GM23338 (cell line): Measurements from ENCODE around the gene XRCC4. TPM values are rescaled to one million over a fixed set of nuclear protein-coding genes. Genes with fewer than 3 reads are reported as not detected.

ENCODE experiments used
- ATAC-seq: fragments of 200-7000 bp; cut with Tn5 transposase; 3 replicates; pipeline ENCODE4 v1.9.1; 2020
- DNase-seq: peaks from one replicate; pipeline ENCODE4 v3.0.0-alpha.2; 2015; ENCODE audit warnings: low spot score
- H2AFZ ChIP-seq: fragments of 200-600 bp; sonication (generic); 2 replicates; pipeline ENCODE4 v1.8.0; 2016; ENCODE audit warnings: antibody characterized with exemption, mild to moderate bottlenecking, moderate library complexity
- H3F3A ChIP-seq: fragments of 200-600 bp; sonication (generic); replicated peaks from 2 replicates; pipeline ENCODE4 v1.8.0; 2017; ENCODE audit warnings: antibody characterized with exemption, mixed run types, low read depth
- H3K27ac ChIP-seq: fragments of 200-600 bp; sonication (generic); 2 replicates; pipeline ENCODE4 v1.6.1; 2016; ENCODE audit warnings: low read depth
- H3K27me3 ChIP-seq: fragments of 200-600 bp; sonication (generic); 2 replicates; pipeline ENCODE4 v1.8.0; 2016; ENCODE audit warnings: mild to moderate bottlenecking, mixed run types, moderate library complexity; ENCODE audit not compliant: insufficient read depth
- H3K36me3 ChIP-seq: fragments of 200-600 bp; sonication (generic); 2 replicates; pipeline ENCODE4 v1.8.0; 2016; ENCODE audit warnings: mild to moderate bottlenecking; ENCODE audit not compliant: insufficient read depth
- H3K4me1 ChIP-seq: fragments of 200-600 bp; sonication (generic); 2 replicates; pipeline ENCODE4 v1.8.0; 2016; ENCODE audit warnings: mild to moderate bottlenecking, moderate library complexity; ENCODE audit not compliant: insufficient read depth
- H3K4me2 ChIP-seq: fragments of 200-600 bp; sonication (generic); 2 replicates; pipeline ENCODE4 v1.7.1; 2017; ENCODE audit warnings: mixed run types
- H3K4me3 ChIP-seq: fragments of 200-600 bp; sonication (generic); 2 replicates; pipeline ENCODE4 v1.6.1; 2016; ENCODE audit warnings: mixed run types
- H3K79me2 ChIP-seq: fragments of 200-600 bp; sonication (generic); replicated peaks from 2 replicates; pipeline ENCODE4 v1.8.0; 2017; ENCODE audit warnings: mild to moderate bottlenecking; ENCODE audit not compliant: insufficient read depth
- H3K9me2 ChIP-seq: fragments of 200-600 bp; sonication (generic); 2 replicates; pipeline ENCODE4 v1.8.0; 2017; ENCODE audit not compliant: insufficient read depth
- H4K20me1 ChIP-seq: fragments of 200-600 bp; sonication (generic); replicated peaks from 2 replicates; pipeline ENCODE4 v1.8.0; 2017; ENCODE audit warnings: mild to moderate bottlenecking; ENCODE audit not compliant: insufficient read depth
- H3K27ac Mint-ChIP-seq: 2 replicates; pipeline ENCODE4 v1.8.0; 2020; ENCODE audit warnings: inconsistent platforms, mild to moderate bottlenecking, moderate library complexity, mixed read lengths
- H3K27me3 Mint-ChIP-seq: 3 replicates; pipeline ENCODE4 v1.8.0; 2022; ENCODE audit warnings: low read depth, mild to moderate bottlenecking, moderate library complexity, mixed read lengths, inconsistent platforms; ENCODE audit not compliant: insufficient read depth, poor library complexity
- H3K36me3 Mint-ChIP-seq: 3 replicates; pipeline ENCODE4 v1.8.0; 2021; ENCODE audit warnings: low read depth, mild to moderate bottlenecking, inconsistent platforms, moderate library complexity, mixed read lengths
- H3K4me1 Mint-ChIP-seq: 3 replicates; pipeline ENCODE4 v1.8.0; 2020; ENCODE audit warnings: mild to moderate bottlenecking, inconsistent platforms, mixed read lengths
- H3K4me3 Mint-ChIP-seq: 3 replicates; pipeline ENCODE4 v1.8.0; 2021; ENCODE audit warnings: moderate library complexity, mild to moderate bottlenecking, inconsistent platforms, mixed read lengths
- H3K9me3 Mint-ChIP-seq: 3 replicates; pipeline ENCODE4 v1.8.0; 2020; ENCODE audit warnings: moderate library complexity, mild to moderate bottlenecking, inconsistent platforms, mixed read lengths
- EZH2phosphoT487 ChIP-seq: fragments of 200-600 bp; sonication (generic); IDR thresholded peaks from one replicate; pipeline ENCODE4 v1.8.1; 2018; ENCODE audit warnings: antibody characterized with exemption; ENCODE audit not compliant: unreplicated experiment
- NANOG ChIP-seq: IDR thresholded peaks from 2 replicates; pipeline ENCODE4 v1.6.1; 2016; ENCODE audit warnings: antibody characterized with exemption, borderline replicate concordance
- polyA plus RNA-seq: library from polyadenylated mRNA; unstranded; fragments of >200 nt; fragmentation: Nextera tagmentation; extraction: Ambion mirVana; gene quantifications from 2 replicates; pipeline ENCODE4 v1.2.1, GENCODE V29; 2016
- total RNA-seq: library from RNA; depleted of rRNA; stranded (reverse); fragments of >200 nt; shearing (Covaris generic); gene quantifications from 2 replicates; pipeline ENCODE4 v1.2.3, GENCODE V29; 2014
- TF ChIP-seq, protein P1 (sequence below): fragments of 250-450 bp; sonication (Bioruptor Pico); IDR thresholded peaks from 2 replicates; pipeline ENCODE4 v1.5.0; 2020; ENCODE audit warnings: mild to moderate bottlenecking, moderate library complexity
- TF ChIP-seq, protein P2 (sequence below): IDR thresholded peaks from 2 replicates; pipeline ENCODE4 v1.6.1; 2016; ENCODE audit warnings: antibody characterized with exemption
- TF ChIP-seq, protein P3 (sequence below), 2 experiments: fragments of 200-600 bp in 1 of 2; sonication (generic) in 1 of 2; conservative IDR thresholded peaks; 2 replicates each; pipeline versions ENCODE4 v1.5.1 to v1.6.1; 2016 to 2017; ENCODE audit warnings: antibody characterized with exemption in 2 of 2, low read depth in 2 of 2, mild to moderate bottlenecking in 2 of 2, moderate library complexity in 1 of 2

The XRCC4 gene
- total and polyA plus RNA-seq, 2 experiments from 2014 or later: 11.5 to 22.4 TPM

DNA sequence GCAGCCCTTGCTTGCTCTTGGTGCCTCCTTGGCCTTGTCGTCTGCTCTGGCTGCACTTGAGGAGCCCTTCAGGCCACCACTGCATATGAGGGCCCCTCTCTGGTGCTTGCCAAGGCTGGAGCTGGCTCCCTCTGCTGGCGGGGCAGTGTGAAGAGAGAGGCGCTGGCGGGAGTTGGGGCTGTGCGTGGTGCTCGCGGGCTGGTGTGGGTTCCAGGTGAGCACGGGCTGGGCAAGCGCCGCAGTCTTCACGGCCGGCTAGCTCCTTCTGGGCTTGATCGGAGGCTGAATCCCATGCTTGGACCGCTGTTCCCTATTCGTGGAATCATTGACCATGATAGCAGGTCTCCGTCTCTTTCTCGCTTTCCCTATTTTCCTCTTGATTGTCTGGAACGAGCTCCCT, 56.5 kb downstream of the XRCC4 start (continued):
- TF ChIP-seq, protein P1, sequence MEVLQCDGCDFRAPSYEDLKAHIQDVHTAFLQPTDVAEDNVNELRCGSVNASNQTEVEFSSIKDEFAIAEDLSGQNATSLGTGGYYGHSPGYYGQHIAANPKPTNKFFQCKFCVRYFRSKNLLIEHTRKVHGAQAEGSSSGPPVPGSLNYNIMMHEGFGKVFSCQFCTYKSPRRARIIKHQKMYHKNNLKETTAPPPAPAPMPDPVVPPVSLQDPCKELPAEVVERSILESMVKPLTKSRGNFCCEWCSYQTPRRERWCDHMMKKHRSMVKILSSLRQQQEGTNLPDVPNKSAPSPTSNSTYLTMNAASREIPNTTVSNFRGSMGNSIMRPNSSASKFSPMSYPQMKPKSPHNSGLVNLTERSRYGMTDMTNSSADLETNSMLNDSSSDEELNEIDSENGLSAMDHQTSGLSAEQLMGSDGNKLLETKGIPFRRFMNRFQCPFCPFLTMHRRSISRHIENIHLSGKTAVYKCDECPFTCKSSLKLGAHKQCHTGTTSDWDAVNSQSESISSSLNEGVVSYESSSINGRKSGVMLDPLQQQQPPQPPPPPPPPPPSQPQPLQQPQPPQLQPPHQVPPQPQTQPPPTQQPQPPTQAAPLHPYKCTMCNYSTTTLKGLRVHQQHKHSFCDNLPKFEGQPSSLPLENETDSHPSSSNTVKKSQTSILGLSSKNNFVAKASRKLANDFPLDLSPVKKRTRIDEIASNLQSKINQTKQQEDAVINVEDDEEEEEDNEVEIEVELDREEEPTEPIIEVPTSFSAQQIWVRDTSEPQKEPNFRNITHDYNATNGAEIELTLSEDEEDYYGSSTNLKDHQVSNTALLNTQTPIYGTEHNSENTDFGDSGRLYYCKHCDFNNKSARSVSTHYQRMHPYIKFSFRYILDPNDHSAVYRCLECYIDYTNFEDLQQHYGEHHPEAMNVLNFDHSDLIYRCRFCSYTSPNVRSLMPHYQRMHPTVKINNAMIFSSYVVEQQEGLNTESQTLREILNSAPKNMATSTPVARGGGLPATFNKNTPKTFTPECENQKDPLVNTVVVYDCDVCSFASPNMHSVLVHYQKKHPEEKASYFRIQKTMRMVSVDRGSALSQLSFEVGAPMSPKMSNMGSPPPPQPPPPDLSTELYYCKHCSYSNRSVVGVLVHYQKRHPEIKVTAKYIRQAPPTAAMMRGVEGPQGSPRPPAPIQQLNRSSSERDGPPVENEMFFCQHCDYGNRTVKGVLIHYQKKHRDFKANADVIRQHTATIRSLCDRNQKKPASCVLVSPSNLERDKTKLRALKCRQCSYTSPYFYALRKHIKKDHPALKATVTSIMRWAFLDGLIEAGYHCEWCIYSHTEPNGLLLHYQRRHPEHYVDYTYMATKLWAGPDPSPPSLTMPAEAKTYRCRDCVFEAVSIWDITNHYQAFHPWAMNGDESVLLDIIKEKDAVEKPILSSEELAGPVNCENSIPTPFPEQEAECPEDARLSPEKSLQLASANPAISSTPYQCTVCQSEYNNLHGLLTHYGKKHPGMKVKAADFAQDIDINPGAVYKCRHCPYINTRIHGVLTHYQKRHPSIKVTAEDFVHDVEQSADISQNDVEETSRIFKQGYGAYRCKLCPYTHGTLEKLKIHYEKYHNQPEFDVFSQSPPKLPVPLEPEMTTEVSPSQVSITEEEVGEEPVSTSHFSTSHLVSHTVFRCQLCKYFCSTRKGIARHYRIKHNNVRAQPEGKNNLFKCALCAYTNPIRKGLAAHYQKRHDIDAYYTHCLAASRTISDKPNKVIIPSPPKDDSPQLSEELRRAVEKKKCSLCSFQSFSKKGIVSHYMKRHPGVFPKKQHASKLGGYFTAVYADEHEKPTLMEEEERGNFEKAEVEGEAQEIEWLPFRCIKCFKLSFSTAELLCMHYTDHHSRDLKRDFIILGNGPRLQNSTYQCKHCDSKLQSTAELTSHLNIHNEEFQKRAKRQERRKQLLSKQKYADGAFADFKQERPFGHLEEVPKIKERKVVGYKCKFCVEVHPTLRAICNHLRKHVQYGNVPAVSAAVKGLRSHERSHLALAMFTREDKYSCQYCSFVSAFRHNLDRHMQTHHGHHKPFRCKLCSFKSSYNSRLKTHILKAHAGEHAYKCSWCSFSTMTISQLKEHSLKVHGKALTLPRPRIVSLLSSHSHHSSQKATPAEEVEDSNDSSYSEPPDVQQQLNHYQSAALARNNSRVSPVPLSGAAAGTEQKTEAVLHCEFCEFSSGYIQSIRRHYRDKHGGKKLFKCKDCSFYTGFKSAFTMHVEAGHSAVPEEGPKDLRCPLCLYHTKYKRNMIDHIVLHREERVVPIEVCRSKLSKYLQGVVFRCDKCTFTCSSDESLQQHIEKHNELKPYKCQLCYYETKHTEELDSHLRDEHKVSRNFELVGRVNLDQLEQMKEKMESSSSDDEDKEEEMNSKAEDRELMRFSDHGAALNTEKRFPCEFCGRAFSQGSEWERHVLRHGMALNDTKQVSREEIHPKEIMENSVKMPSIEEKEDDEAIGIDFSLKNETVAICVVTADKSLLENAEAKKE (CRISPR knock-in tag): no peak
- TF ChIP-seq, protein P2, sequence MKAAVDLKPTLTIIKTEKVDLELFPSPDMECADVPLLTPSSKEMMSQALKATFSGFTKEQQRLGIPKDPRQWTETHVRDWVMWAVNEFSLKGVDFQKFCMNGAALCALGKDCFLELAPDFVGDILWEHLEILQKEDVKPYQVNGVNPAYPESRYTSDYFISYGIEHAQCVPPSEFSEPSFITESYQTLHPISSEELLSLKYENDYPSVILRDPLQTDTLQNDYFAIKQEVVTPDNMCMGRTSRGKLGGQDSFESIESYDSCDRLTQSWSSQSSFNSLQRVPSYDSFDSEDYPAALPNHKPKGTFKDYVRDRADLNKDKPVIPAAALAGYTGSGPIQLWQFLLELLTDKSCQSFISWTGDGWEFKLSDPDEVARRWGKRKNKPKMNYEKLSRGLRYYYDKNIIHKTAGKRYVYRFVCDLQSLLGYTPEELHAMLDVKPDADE: no peak

DNA sequence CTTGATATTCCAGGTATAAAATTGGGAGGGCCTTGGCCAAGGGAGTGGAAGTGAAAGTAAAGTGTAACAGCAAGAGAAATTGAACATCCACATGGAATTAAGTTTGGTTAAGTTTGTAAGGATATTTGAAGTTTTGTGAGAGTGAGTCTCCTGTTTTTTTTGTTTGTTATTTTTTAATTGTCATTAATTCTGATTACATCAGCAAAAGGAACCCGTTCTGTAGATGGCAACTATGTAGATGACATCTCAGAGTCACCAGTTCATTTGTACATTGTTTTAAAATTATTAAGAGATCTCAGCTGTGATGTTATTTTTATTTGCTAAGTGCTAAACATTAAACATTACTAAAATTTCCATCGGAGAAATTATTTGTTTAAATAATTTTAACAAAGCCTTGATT, 65.2 kb downstream of the XRCC4 start:
- ATAC-seq (no peak), DNase-seq (no peak)
- Mint-ChIP-seq H3K9me3 (no peaks in the 10 kb centered on the region), H3K4me3 (no peak overlapping the region), H3K36me3 (no peaks in the 10 kb centered on the region; the same call in 2 of the 3 replicates), H3K27ac (no peak overlapping the region), H3K27me3 (no peaks in the 10 kb centered on the region), H3K4me1 (no peaks in the 10 kb centered on the region)
- Histone ChIP-seq H4K20me1 (no peaks in the 10 kb centered on the region), H3K9me2 (no peaks in the 10 kb centered on the region), H3F3A (no peaks in the 10 kb centered on the region), H3K4me1 (no peaks in the 10 kb centered on the region), H3K79me2 (no peaks in the 10 kb centered on the region), H3K4me2 (no peak overlapping the region), H3K27me3 (no peaks in the 10 kb centered on the region), H3K27ac (no peak overlapping the region), H2AFZ (no peak overlapping the region), H3K36me3 (no peaks in the 10 kb centered on the region), H3K4me3 (no peak overlapping the region)
- TF ChIP-seq NANOG (no peak), EZH2phosphoT487 (no peak)
- TF ChIP-seq, protein P3, sequence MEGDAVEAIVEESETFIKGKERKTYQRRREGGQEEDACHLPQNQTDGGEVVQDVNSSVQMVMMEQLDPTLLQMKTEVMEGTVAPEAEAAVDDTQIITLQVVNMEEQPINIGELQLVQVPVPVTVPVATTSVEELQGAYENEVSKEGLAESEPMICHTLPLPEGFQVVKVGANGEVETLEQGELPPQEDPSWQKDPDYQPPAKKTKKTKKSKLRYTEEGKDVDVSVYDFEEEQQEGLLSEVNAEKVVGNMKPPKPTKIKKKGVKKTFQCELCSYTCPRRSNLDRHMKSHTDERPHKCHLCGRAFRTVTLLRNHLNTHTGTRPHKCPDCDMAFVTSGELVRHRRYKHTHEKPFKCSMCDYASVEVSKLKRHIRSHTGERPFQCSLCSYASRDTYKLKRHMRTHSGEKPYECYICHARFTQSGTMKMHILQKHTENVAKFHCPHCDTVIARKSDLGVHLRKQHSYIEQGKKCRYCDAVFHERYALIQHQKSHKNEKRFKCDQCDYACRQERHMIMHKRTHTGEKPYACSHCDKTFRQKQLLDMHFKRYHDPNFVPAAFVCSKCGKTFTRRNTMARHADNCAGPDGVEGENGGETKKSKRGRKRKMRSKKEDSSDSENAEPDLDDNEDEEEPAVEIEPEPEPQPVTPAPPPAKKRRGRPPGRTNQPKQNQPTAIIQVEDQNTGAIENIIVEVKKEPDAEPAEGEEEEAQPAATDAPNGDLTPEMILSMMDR (conservative IDR thresholded peaks at IDR 0.05; ENCODE audit: low read depth in 2 of 2): no peak
- TF ChIP-seq, protein P2: no peak
